Amygdala (tissue), 56 donors: ENCODE results near the gene GRHPR.
"Not testable (repeated sequence)": the region's sequence is repeated elsewhere in the genome, so short reads cannot be mapped to it uniquely, and the experiment has no call there.

Experiments
- DNase-seq, 56 donors: peaks; one replicate each; lab custom pipeline; 2025; lab: John Stamatoyannopoulos, UW

The GRHPR gene

DNA sequence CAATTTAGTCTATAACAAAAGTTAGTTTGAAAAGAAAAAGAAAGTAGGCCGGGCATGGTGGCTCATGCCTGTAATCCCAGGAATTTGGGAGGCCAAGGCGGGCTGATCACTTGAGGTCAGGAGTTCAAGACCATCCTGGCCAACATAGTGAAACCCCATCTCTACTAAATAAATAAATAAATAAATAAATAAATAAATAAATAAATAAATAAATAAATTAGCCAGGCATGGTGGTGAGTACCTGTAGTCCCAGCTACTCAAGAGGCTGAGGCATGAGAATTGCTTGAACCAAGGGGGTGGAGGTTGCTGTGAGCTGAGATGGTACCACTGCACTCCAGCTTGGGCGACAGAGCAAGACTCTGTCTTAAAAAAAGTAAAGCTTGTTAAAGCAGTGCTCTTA lies 24.5 kb upstream of the GRHPR start:
- not testable (repeated sequence) for DNase-seq

DNA sequence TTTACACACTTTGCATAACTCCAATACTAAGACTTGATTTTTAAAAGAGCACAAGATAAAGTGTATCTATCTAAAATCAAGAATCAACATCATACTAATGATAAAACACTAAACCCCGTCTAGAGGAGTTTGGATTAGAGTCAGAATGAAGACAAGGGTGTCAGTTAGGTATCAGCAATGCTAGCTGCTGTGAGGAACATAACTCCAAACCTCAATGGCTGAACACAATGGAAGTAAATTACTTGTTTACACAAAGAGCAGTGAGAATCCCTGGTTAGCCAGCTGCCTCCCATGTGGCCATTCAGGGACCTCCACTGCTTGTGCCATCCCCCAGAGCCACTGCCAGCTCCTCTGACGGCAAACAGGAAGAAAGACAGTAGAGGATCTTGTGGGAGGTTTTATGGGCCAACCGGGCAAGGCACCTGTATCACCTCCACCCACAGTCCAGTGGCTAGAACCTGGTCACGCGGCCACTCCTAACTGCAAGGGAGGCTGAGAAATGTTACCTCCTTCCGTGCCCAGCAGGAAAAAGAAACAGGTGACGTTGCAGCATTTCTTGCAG lies 24.0 kb upstream of the GRHPR start:
- no peak for DNase-seq

DNA sequence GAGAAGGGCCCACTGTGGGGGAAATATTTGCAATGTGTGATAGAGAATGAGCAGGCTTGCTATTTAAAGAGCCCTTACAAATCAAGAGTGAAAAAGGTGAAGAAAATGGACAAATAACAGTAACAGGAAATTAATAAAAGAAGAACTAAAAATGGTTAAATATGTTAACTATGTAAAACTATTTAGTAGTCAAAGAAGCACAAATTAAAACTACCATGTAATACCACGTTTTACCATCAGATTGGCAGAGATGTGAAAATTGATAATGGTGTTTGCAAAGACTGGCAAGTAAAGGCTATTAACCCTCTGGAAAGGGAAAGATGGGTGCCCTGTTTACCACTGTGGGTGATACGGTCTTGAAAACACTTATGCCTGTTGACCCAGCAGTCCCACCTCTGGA lies 23.2 kb upstream of the GRHPR start:
- DNase-seq = no peak

- no peak for DNase-seq
These were observed 17.9 kb upstream of the GRHPR start for GRCh38 chr9:37404590-37404989.

- DNase-seq = no peak
These were observed 17.1 kb upstream of the GRHPR start for GRCh38 chr9:37405350-37405749.

GRCh38 chr9:37405764-37406380 lies 16.6 kb upstream of the GRHPR start:
- DNase-seq = no peak

GRCh38 chr9:37406603-37407401 lies 15.7 kb upstream of the GRHPR start:
- DNase-seq = no peak

DNA sequence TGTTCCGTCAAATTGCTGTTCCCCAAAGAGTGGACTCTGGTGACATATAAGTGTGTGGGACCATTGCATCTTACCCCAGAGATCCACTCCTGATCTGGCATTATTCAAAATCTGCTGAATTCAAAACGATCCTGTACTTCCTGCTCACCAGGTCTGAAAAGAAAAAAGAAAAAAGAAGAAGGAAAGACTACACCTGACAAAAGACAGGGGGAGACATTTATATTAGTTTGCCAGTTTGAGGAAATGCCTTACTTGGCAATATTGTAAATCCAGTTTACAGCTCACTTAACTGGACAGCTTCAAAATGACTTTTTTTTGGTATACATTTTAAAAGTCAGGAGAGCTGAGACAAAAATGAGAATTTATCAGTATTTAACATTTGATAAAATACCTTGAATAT lies 15.0 kb upstream of the GRHPR start:
- DNase-seq = no peak

- DNase-seq = no peak
These were observed 13.4 kb upstream of the GRHPR start for GRCh38 chr9:37408933-37409710.

- no peak for DNase-seq
These were observed 12.1 kb upstream of the GRHPR start for GRCh38 chr9:37410354-37410861.

- no peak for DNase-seq
These were observed 11.3 kb upstream of the GRHPR start for GRCh38 chr9:37410969-37411785.

DNA sequence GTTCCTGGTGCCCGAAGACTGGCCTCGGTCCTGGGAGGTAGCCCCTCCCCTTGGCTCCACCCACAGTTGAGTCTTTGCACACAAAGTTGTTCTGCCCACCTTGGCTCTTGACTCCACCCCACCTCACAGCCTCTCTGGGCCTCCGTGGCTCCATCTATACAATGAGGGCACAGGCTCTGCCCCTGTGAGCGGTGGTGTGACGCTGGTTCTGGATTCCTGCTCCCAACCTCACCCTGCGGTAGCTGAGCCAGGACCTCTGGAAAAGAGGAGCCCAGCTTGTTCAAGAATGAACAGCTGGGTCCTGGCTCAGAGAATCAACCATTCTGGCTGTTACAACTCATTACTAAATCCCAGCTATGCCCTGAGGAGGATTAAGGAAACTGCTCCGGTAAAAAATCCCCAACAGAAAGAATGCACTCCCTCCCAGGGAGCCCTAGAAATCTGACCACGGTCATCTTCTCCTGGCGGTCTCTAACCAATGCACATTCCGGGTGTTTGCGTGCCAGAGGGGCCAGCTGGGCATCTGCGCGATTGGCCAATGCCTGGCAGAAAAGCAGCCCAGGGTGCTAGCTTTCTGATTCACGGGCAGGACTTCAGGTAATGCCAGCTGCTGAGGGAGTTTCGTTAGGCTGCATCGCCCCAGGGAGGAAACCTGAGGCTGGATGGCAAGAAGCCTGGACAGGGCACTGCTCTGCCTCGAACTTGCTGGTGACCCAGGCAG lies 9.9 kb upstream of the GRHPR start:
- no peak for DNase-seq

DNA sequence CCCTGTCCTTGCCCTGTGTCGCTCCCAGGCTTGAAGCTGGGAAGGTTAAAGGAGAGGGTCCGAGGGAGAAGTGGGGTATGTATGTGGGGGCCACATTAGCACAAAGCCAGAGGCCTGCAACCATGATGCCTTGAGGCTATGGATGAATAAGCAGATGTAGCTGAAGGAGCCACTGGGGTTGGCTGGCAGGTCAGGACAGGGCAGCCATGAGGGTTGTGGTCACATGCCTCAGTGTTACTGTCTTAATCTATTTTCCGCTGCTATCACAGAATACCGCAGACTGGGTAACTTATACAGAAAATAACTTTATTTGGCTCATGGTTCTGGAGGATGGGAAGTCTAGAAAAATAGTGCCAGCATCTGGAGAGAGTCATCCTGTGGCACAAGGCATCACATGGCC lies 9.2 kb upstream of the GRHPR start:
- no peak for DNase-seq

DNA sequence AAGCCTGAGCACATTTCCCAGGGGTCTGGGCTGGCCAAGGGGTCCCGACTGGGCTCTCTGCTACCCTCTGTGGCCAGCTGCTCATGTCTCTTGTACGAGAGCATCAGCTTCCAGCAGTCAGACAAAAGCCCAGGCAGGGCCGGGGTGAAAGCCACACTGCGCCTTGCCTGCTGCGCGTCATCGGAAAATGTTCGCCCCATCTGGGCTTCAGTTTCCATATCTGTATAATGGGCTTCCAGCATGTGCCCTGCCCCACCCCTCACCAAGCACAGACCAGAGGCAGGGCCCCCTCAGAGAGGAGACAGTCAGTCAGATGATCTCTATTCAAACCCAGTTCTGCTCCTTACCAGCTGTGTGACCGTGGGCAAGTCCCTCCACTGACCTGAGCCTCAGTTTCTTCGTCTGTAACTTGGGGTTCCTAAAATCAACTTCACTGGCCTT lies 8.0 kb upstream of the GRHPR start:
- DNase-seq = no peak

DNA sequence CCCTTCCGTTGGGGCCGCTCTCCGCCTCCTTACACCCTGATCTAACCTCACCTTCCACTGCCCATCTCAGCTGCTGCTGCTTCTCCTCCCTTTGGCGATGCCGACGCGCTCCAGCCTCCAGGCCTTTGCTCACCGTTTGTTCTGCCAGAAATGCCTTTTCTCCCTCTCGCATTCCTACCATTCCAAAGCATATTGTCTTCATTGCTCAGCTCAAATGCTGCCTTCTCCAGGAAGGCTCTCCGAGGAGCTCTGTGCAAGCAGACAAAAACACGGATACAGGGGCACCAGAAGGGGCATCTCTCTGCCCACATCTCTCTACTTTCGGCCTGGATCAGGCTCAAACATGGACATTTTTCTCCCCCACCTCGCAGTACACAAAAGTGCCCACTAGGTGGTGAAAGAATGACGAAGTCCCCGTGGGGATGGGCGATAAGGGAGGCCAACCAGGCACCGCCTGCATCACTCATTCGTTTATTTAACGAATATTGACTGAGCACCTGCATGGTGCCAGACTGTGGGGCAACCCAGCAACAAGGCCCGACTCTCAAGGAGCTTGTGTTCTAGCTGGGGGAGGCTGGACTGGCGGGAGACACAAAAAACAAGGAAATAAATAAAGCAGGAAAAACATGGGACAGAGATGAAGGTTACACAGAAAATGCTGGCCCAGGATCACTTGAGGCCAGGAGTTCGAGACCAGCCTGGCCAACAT lies 7.3 kb upstream of the GRHPR start:
- DNase-seq = peak in 48 of 56 donors; percentile 14 to 83 (median 48)

GRCh38 chr9:37417252-37417803 lies 5.2 kb upstream of the GRHPR start:
- no peak for DNase-seq

DNA sequence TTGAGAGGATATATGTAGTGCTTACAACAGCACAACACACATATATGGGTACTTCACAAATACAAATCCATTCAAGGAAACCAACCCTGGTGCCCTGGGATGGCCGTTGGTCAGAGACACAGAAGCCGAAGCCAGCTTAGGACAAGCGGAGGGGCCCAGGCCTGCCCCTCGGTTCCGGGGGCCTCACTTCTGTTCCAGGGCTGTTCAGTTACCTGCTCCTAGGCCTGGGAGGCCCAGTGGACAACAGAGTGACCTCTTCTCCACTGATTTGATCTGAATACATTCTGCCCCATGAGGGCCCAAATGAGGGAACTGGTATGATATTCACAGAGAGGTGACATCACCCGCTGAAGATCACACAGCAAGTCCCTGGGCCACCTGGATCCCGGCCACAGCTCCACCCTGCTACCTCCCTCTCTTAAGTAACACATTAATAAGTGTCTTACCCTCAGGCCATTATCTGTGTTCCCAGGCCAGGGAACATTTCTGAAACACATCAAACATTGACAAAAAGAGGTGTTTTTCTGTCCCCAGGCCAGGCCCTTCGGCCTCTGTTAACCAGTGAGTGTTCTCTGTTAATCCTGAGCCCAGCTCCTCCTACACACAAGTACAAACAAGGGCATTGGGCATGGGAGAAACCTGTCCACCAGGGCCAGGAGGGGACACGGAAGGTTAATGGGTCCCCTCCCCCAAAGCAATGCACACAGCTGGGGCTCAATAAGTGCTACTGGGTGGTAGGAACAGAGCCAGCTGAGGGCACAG lies 4.5 kb upstream of the GRHPR start:
- no peak for DNase-seq

DNA sequence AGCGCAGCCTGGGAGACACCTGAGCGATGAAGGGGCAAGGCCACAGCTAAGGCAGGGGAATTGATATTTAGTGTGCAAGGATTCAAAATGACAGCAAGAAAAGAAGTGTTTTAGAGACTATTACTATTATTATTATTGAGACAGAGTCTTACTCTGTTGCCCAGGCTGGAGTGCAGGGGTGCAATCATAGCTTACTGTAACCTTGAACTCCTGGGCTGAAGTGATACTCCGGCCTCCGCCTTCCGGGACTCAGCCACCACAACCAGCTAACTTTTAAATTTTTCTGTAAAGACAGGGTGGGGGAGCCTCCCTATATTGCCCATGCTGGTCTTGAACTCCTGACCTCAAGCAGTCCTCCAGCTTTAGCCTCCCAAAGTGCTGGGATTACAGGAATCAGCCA lies 3.3 kb upstream of the GRHPR start:
- no peak for DNase-seq
